ENCODE results near the gene CEP70.

- TF ChIP-seq CHD2 (IDR thresholded peaks at IDR 0.05; ENCODE audit: borderline replicate concordance, low read depth, low read length) (no peak), REST (IDR thresholded peaks at IDR 0.05; ENCODE audit: low read depth, low read length) (no peak), JUND (IDR thresholded peaks at IDR 0.05; ENCODE audit: low read depth, low read length) (no peak), TAF1 (IDR thresholded peaks at IDR 0.05; ENCODE audit: borderline replicate concordance, low read depth, low read length) (no peak), POLR2A (IDR thresholded peaks at IDR 0.05; ENCODE audit: low read depth, low read length) (no peak)
Observed at GRCh38 chr3:138642226-138642926, 48.3 kb upstream of the CEP70 start.

All from GM12878 (cell line).